Glutamatergic neuron (in vitro differentiated cells): ENCODE measurements around the gene MS4A6E. TPM values are rescaled to one million over a fixed set of nuclear protein-coding genes. Genes with fewer than 3 reads are reported as not detected.
"Not testable (repeated sequence)": the region's sequence is repeated elsewhere in the genome, so short reads cannot be mapped to it uniquely, and the experiment has no call there.

ENCODE experiments used
- DNase-seq: peaks from one replicate; pipeline ENCODE4 v3.0.0; 2022
- H3K27ac Mint-ChIP-seq: one replicate; pipeline ENCODE4 v1.8.0; 2020; ENCODE audit warnings: mild to moderate bottlenecking, mixed read lengths, inconsistent platforms; ENCODE audit not compliant: unreplicated experiment
- H3K27me3 Mint-ChIP-seq: one replicate; pipeline ENCODE4 v1.8.0; 2020; ENCODE audit warnings: mild to moderate bottlenecking, moderate library complexity, mixed read lengths, inconsistent platforms; ENCODE audit not compliant: unreplicated experiment
- H3K36me3 Mint-ChIP-seq: one replicate; pipeline ENCODE4 v1.8.0; 2020; ENCODE audit warnings: mild to moderate bottlenecking, mixed read lengths, inconsistent platforms; ENCODE audit not compliant: unreplicated experiment
- H3K4me1 Mint-ChIP-seq: one replicate; pipeline ENCODE4 v1.8.0; 2020; ENCODE audit warnings: mild to moderate bottlenecking, low read depth, mixed read lengths, inconsistent platforms; ENCODE audit not compliant: unreplicated experiment
- H3K4me3 Mint-ChIP-seq: one replicate; pipeline ENCODE4 v1.8.0; 2020; ENCODE audit warnings: mild to moderate bottlenecking, mixed read lengths, inconsistent platforms; ENCODE audit not compliant: unreplicated experiment
- H3K9me3 Mint-ChIP-seq: one replicate; pipeline ENCODE4 v1.8.0; 2020; ENCODE audit warnings: mild to moderate bottlenecking, moderate library complexity, mixed read lengths, inconsistent platforms; ENCODE audit not compliant: unreplicated experiment
- CTCF ChIP-seq: fragments of 200-600 bp; sonication (generic); IDR thresholded peaks from one replicate; pipeline ENCODE4 v1.5.0; 2021; ENCODE audit not compliant: partially characterized antibody, unreplicated experiment
- total RNA-seq: library from RNA; stranded (reverse); fragmentation: NEBNext Ultra II Directional; extraction: Animal tissue kit (Norgen Biotek cat#: 25700); gene quantifications from one replicate; pipeline ENCODE4 v1.2.1, GENCODE V29; 2021; ENCODE audit not compliant: unreplicated experiment

Gene MS4A6E
- total RNA-seq, 1 donor from 2014 or later: not detected

DNA sequence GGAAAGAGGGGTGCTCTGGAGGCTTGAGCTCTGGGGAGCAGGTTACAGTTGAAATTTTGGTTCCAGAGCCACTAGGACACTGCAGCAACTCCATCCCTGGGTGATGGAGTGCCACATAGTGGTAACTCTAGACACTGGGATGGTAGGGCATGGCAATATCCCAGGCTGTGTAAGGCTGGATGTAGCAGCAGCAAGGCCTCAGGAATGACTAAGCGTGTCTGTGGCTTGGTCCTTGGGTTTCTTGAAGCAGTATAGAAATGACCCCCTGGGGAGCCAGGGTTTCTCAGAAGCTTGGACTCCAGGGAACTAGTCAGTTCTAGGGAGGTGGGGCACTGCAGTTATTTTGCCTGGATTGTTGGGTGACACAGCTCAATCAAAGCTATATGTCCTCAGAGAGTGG, 38.5 kb upstream of the MS4A6E start:
- DNase-seq: no peak
- H3K9me3 Mint-ChIP-seq: peaks cover 2% of the 10 kb centered on the region
- no peak for TF ChIP-seq CTCF
- H3K4me3 Mint-ChIP-seq: no peak overlapping the region
- no peak overlapping the region for H3K27ac Mint-ChIP-seq
- no peaks in the 10 kb centered on the region for H3K36me3 Mint-ChIP-seq
- no peaks in the 10 kb centered on the region for H3K4me1 Mint-ChIP-seq
- H3K27me3 Mint-ChIP-seq: no peaks in the 10 kb centered on the region

DNA sequence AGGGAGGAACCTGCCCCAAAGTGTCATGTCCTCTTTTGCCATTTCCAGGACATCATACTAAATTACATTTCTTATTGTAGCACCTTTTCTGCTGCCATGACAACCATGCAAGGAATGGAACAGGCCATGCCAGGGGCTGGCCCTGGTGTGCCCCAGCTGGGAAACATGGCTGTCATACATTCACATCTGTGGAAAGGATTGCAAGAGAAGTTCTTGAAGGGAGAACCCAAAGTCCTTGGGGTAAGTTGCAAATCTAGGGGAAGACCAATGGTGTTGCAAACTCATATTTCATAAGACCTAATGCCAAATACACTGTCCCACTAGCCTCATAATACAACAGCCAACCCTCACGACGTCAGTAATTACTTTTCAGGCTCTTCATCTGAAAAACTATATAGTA, 34.9 kb upstream of the MS4A6E start:
- Mint-ChIP-seq H3K4me1 (no peaks in the 10 kb centered on the region), H3K4me3 (no peak overlapping the region), H3K36me3 (no peaks in the 10 kb centered on the region), H3K27me3 (no peaks in the 10 kb centered on the region), H3K9me3 (no peaks in the 10 kb centered on the region), H3K27ac (no peak overlapping the region)
- no peak for TF ChIP-seq CTCF
- DNase-seq: no peak

- H3K9me3 Mint-ChIP-seq: no peaks in the 10 kb centered on the region
These were observed 25.9 kb upstream of the MS4A6E start for GRCh38 chr11:60301178-60301577.

GRCh38 chr11:60301884-60302283, 25.2 kb upstream of the MS4A6E start:
- not testable (repeated sequence) for H3K9me3 Mint-ChIP-seq, H3K4me3 Mint-ChIP-seq, H3K4me1 Mint-ChIP-seq, DNase-seq, H3K27ac Mint-ChIP-seq, H3K36me3 Mint-ChIP-seq, H3K27me3 Mint-ChIP-seq

More at GRCh38 chr11:60301178-60301577, 25.9 kb upstream of the MS4A6E start:
- no peak for TF ChIP-seq CTCF
- no peaks in the 10 kb centered on the region for H3K36me3 Mint-ChIP-seq
- no peak overlapping the region for H3K27ac Mint-ChIP-seq
- DNase-seq: no peak
- no peak overlapping the region for H3K4me3 Mint-ChIP-seq
- no peaks in the 10 kb centered on the region for H3K4me1 Mint-ChIP-seq
- no peaks in the 10 kb centered on the region for H3K27me3 Mint-ChIP-seq

DNA sequence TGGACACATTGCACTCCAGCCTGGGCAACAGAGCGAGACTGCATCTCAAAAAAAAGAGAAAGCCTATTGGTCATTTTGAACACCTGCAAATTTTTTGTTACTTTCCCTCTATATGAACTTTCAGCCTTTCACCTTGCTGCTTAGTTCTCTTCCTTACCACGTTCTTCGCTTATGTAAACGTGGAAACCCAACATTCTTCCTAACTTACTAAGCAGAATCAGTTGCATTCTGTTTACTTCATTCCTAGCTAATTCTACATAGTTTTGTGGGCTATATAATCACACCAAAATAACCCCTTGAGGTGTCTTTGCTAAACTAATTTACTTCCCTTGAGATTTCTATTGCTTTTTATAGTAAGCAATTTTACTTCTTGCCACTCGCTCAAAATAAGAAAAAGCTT, 23.4 kb upstream of the MS4A6E start:
- H3K27me3 Mint-ChIP-seq: no peaks in the 10 kb centered on the region
- H3K9me3 Mint-ChIP-seq: no peaks in the 10 kb centered on the region
- H3K27ac Mint-ChIP-seq: no peak overlapping the region
- no peaks in the 10 kb centered on the region for H3K4me1 Mint-ChIP-seq
- no peak for DNase-seq
- H3K36me3 Mint-ChIP-seq: no peaks in the 10 kb centered on the region
- no peak overlapping the region for H3K4me3 Mint-ChIP-seq
- TF ChIP-seq CTCF: no peak
